Loucy (cell line): ENCODE measurements around the gene BLACAT1.
A peak's percentile ranks its signal among the peaks of the same experiment; 100 is the strongest.

Experiments used
- H2AFZ ChIP-seq: fragments of 200-600 bp; sonication (generic); 2 replicates; pipeline ENCODE4 v1.6.0; 2016; ENCODE audit warnings: antibody characterized with exemption, mild to moderate bottlenecking, low read length, moderate library complexity
- H3F3A ChIP-seq: fragments of 200-600 bp; 2 replicates; pipeline ENCODE4 v1.6.0; 2016; ENCODE audit warnings: antibody characterized with exemption, low read depth, mild to moderate bottlenecking
- H3K27me3 ChIP-seq: fragments of 200-600 bp; sonication (generic); 2 replicates; pipeline ENCODE4 v1.6.1; 2014; ENCODE audit warnings: low read length, mild to moderate bottlenecking; ENCODE audit not compliant: insufficient read depth, poor library complexity, severe bottlenecking
- H3K36me3 ChIP-seq: fragments of 200-600 bp; sonication (generic); 2 replicates; pipeline ENCODE4 v1.6.1; 2016; ENCODE audit warnings: low read length; ENCODE audit not compliant: insufficient read depth
- H3K4me1 ChIP-seq: fragments of 200-600 bp; sonication (generic); 2 replicates; pipeline ENCODE4 v1.5.1; 2014; ENCODE audit warnings: low read length, mild to moderate bottlenecking; ENCODE audit not compliant: insufficient read depth, poor library complexity, severe bottlenecking
- H3K4me2 ChIP-seq: fragments of 200-600 bp; sonication (generic); 2 replicates; pipeline ENCODE4 v1.6.0; 2014; ENCODE audit warnings: antibody characterized with exemption, low read length, low read depth, mild to moderate bottlenecking; ENCODE audit not compliant: poor library complexity, severe bottlenecking
- H3K4me3 ChIP-seq: fragments of 200-600 bp; sonication (generic); 2 replicates; pipeline ENCODE4 v1.5.1; 2014; ENCODE audit warnings: low read length, mild to moderate bottlenecking, mixed read lengths; ENCODE audit not compliant: poor library complexity, severe bottlenecking
- H3K79me2 ChIP-seq: fragments of 200-600 bp; sonication (generic); 2 replicates; pipeline ENCODE4 v1.6.1; 2014; ENCODE audit warnings: low read length; ENCODE audit not compliant: insufficient read depth
- H3K9ac ChIP-seq: fragments of 200-600 bp; sonication (generic); 2 replicates; pipeline ENCODE4 v1.6.0; 2014; ENCODE audit warnings: mild to moderate bottlenecking, low read depth, low read length, moderate library complexity; ENCODE audit not compliant: poor library complexity, severe bottlenecking
- H3K9me2 ChIP-seq: fragments of 200-600 bp; sonication (generic); replicated peaks from 2 replicates; pipeline ENCODE4 v1.6.1; 2016; ENCODE audit warnings: low read depth, low read length, mixed read lengths
- H3K9me3 ChIP-seq: fragments of 200-600 bp; sonication (generic); 2 replicates; pipeline ENCODE4 v1.6.1; 2014; ENCODE audit warnings: mild to moderate bottlenecking, antibody characterized with exemption, low read length, low read depth; ENCODE audit not compliant: insufficient read depth
- H4K20me1 ChIP-seq: fragments of 200-600 bp; sonication (generic); 2 replicates; pipeline ENCODE4 v1.6.0; 2014; ENCODE audit warnings: antibody characterized with exemption, low read length, mild to moderate bottlenecking; ENCODE audit not compliant: insufficient read depth, poor library complexity, severe bottlenecking
- CTCF ChIP-seq: fragments of 200-600 bp; sonication (generic); conservative IDR thresholded peaks from 2 replicates; pipeline ENCODE4 v1.5.1; 2014; ENCODE audit warnings: mild to moderate bottlenecking, antibody characterized with exemption, low read length
- EZH2phosphoT487 ChIP-seq: fragments of 200-600 bp; IDR thresholded peaks from 2 replicates; pipeline ENCODE4 v1.6.1; 2018; ENCODE audit warnings: antibody characterized with exemption, mild to moderate bottlenecking, moderate library complexity, borderline replicate concordance

BLACAT1 gene

GRCh38 chr1:205424901-205425600 is 30.8 kb downstream of the BLACAT1 start:
- no peaks in the 10 kb centered on the region for H3K27me3 ChIP-seq
- TF ChIP-seq EZH2phosphoT487: no peak
- no peak for TF ChIP-seq CTCF
- H3K9me2 ChIP-seq: no peaks in the 10 kb centered on the region
- H3K4me3 ChIP-seq: no peak overlapping the region
- H3K4me2 ChIP-seq: no peak overlapping the region
- no peaks in the 10 kb centered on the region for H3F3A ChIP-seq
- no peak overlapping the region for H2AFZ ChIP-seq
- no peaks in the 10 kb centered on the region for H3K9me3 ChIP-seq
- H3K36me3 ChIP-seq: no peaks in the 10 kb centered on the region
- peaks cover 24% of the 10 kb centered on the region for H3K4me1 ChIP-seq
- H4K20me1 ChIP-seq: no peaks in the 10 kb centered on the region
- no peaks in the 10 kb centered on the region for H3K79me2 ChIP-seq
- no peak overlapping the region for H3K9ac ChIP-seq

GRCh38 chr1:205423814-205424399 is 31.9 kb downstream of the BLACAT1 start:
- H3K9ac ChIP-seq: no peak overlapping the region
- no peak overlapping the region for H3K4me3 ChIP-seq
- no peaks in the 10 kb centered on the region for H3K9me3 ChIP-seq
- peak overlapping the region; percentile 26 for H3K4me2 ChIP-seq
- no peaks in the 10 kb centered on the region for H3F3A ChIP-seq
- no peak overlapping the region for H2AFZ ChIP-seq
- H3K27me3 ChIP-seq: no peaks in the 10 kb centered on the region
- TF ChIP-seq EZH2phosphoT487 (no peak), CTCF (no peak)
- H3K79me2 ChIP-seq: no peaks in the 10 kb centered on the region
- H4K20me1 ChIP-seq: no peaks in the 10 kb centered on the region
- H3K4me1 ChIP-seq: peaks cover 24% of the 10 kb centered on the region
- H3K9me2 ChIP-seq: no peaks in the 10 kb centered on the region
- no peaks in the 10 kb centered on the region for H3K36me3 ChIP-seq

GRCh38 chr1:205422993-205423642 is 32.7 kb downstream of the BLACAT1 start:
- no peaks in the 10 kb centered on the region for H3K27me3 ChIP-seq
- no peak overlapping the region for H3K9ac ChIP-seq
- H3K9me2 ChIP-seq: no peaks in the 10 kb centered on the region
- H3K36me3 ChIP-seq: no peaks in the 10 kb centered on the region
- no peak; the same call in 1 of the 2 replicates for TF ChIP-seq CTCF
- no peak for TF ChIP-seq EZH2phosphoT487
- H3K4me1 ChIP-seq: peaks cover 24% of the 10 kb centered on the region
- no peaks in the 10 kb centered on the region for H3F3A ChIP-seq
- no peaks in the 10 kb centered on the region for H3K9me3 ChIP-seq
- no peaks in the 10 kb centered on the region for H4K20me1 ChIP-seq
- no peak overlapping the region for H2AFZ ChIP-seq
- no peak overlapping the region for H3K4me3 ChIP-seq
- H3K79me2 ChIP-seq: no peaks in the 10 kb centered on the region
- peak overlapping the region; percentile 26 for H3K4me2 ChIP-seq
